IMR-90 (cell line): ENCODE data around the gene DUOX1.

ENCODE experiments used
- BHLHE40 ChIP-seq: fragments of 150-350 bp; IDR thresholded peaks from 2 replicates; pipeline ENCODE4 v1.6.1; 2016; ENCODE audit warnings: mild to moderate bottlenecking, low read depth, low read length
- CEBPB ChIP-seq: IDR thresholded peaks from 2 replicates; pipeline ENCODE4 v1.6.1; 2012; ENCODE audit warnings: low read depth, low read length, improper control_type of control experiment
- FOS ChIP-seq: fragments of 150-350 bp; IDR thresholded peaks from 2 replicates; pipeline ENCODE4 v1.6.1; 2016; ENCODE audit warnings: low read depth, low read length
- MAZ ChIP-seq: IDR thresholded peaks from 2 replicates; pipeline ENCODE4 v1.6.1; 2012; ENCODE audit warnings: low read depth, mild to moderate bottlenecking, low read length, improper control_type of control experiment, moderate library complexity, borderline replicate concordance
- POLR2A ChIP-seq: IDR thresholded peaks from 2 replicates; pipeline ENCODE4 v1.6.1; 2012; ENCODE audit warnings: mild to moderate bottlenecking, low read depth, low read length
- RAD21 ChIP-seq: IDR thresholded peaks from 2 replicates; pipeline ENCODE4 v1.6.1; 2012; ENCODE audit warnings: low read length, improper control_type of control experiment
- RCOR1 ChIP-seq: IDR thresholded peaks from 2 replicates; pipeline ENCODE4 v1.6.1; 2012; ENCODE audit warnings: mild to moderate bottlenecking, low read length, improper control_type of control experiment; ENCODE audit not compliant: insufficient replicate concordance
- RFX5 ChIP-seq: IDR thresholded peaks from 2 replicates; pipeline ENCODE4 v1.8.0; 2012; ENCODE audit warnings: low read depth, mild to moderate bottlenecking, low read length, moderate library complexity
- SMC3 ChIP-seq: fragments of 150-350 bp; IDR thresholded peaks from 2 replicates; pipeline ENCODE4 v1.6.1; 2016; ENCODE audit warnings: low read depth, mild to moderate bottlenecking, antibody characterized with exemption, low read length, moderate library complexity
- TF ChIP-seq, protein P1 (sequence below): conservative IDR thresholded peaks from 2 replicates; pipeline ENCODE4 v1.5.1; 2012; ENCODE audit warnings: mild to moderate bottlenecking, low read depth, low read length, improper control_type of control experiment
- TF ChIP-seq, protein P2 (sequence below): fragments of 150-350 bp; IDR thresholded peaks from 2 replicates; pipeline ENCODE4 v1.6.1; 2016; ENCODE audit warnings: low read depth, mild to moderate bottlenecking, low read length, moderate library complexity, borderline replicate concordance

DNA sequence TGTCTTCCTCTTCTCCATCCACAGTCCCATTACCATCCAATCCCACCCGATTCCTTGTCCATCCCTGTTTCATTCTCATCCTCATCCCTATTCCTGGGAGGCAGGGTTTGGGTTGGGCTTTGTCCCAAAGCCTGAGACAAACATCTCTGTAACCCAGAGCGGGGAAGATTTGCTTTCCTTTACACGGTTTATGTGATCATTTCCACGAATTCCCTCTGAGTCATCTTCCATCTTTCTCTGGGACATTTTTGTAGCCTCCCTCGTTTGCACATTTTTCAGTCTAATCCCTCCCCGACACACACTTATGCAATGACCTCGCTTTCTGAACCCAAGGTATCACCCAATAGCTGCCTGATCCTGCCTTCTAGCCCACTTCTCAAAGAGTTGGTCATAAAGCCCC is 38.6 kb upstream of the DUOX1 start:
- TF ChIP-seq, protein P1, sequence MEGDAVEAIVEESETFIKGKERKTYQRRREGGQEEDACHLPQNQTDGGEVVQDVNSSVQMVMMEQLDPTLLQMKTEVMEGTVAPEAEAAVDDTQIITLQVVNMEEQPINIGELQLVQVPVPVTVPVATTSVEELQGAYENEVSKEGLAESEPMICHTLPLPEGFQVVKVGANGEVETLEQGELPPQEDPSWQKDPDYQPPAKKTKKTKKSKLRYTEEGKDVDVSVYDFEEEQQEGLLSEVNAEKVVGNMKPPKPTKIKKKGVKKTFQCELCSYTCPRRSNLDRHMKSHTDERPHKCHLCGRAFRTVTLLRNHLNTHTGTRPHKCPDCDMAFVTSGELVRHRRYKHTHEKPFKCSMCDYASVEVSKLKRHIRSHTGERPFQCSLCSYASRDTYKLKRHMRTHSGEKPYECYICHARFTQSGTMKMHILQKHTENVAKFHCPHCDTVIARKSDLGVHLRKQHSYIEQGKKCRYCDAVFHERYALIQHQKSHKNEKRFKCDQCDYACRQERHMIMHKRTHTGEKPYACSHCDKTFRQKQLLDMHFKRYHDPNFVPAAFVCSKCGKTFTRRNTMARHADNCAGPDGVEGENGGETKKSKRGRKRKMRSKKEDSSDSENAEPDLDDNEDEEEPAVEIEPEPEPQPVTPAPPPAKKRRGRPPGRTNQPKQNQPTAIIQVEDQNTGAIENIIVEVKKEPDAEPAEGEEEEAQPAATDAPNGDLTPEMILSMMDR = no peak
- TF ChIP-seq, protein P2, sequence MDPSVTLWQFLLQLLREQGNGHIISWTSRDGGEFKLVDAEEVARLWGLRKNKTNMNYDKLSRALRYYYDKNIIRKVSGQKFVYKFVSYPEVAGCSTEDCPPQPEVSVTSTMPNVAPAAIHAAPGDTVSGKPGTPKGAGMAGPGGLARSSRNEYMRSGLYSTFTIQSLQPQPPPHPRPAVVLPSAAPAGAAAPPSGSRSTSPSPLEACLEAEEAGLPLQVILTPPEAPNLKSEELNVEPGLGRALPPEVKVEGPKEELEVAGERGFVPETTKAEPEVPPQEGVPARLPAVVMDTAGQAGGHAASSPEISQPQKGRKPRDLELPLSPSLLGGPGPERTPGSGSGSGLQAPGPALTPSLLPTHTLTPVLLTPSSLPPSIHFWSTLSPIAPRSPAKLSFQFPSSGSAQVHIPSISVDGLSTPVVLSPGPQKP = no peak
- TF ChIP-seq CEBPB = peak; percentile 73
- no peak for TF ChIP-seq SMC3
- TF ChIP-seq POLR2A = no peak
- no peak for TF ChIP-seq RCOR1
- TF ChIP-seq RFX5 = no peak
- peak; percentile 47; the same call in 1 of the 2 replicates for TF ChIP-seq FOS
- no peak for TF ChIP-seq BHLHE40
- TF ChIP-seq MAZ = no peak
- no peak for TF ChIP-seq RAD21
